Activated CD4-positive, alpha-beta T cell treated with anti-CD3 and anti-CD28 coated beads, Interleukin-10, Interleukin-2, amounts not matched to agents 100 ng/mL and 50 ng/mL, durations not matched to agents 16 hours and 8 hours (primary cell): Measurements from ENCODE around the gene SMYD1.
A peak's percentile ranks its signal among the peaks of the same experiment; 100 is the strongest.

Source experiments
- DNase-seq: peaks from one replicate; pipeline ENCODE4 v3.0.0-alpha.2; 2020

Gene SMYD1

GRCh38 chr2:88147145-88147544 is 79.5 kb downstream of the SMYD1 start:
- no peak for DNase-seq

- no peak for DNase-seq
These were observed 81.4 kb downstream of the SMYD1 start for GRCh38 chr2:88148929-88149438.

- no peak for DNase-seq
These were observed 91.9 kb downstream of the SMYD1 start for GRCh38 chr2:88159481-88159880.

GRCh38 chr2:88159955-88160415 is 92.4 kb downstream of the SMYD1 start:
- peak; percentile 64 for DNase-seq

- no peak for DNase-seq
These were observed 92.9 kb downstream of the SMYD1 start for GRCh38 chr2:88160517-88160916.

- no peak for DNase-seq
These were observed 94.0 kb downstream of the SMYD1 start for GRCh38 chr2:88161446-88162244.
